ENCODE measurements around the gene PRR7.

PRR7 gene

GRCh38 chr5:177446200-177447065 is at the start of gene PRR7:
Gene PRR7, plus strand, starts transcription at chr5:177446814. Its CDS starts 8,254 bp downstream, at chr5:177455068.
- Histone ChIP-seq H3K27ac (peak within 1 kb of the TSS; percentile 14 to 92 (median 87); a peak in 20 of 22 replicates), H3K9me3 (replicated peaks in 1 of 11) (no peaks in the 10 kb centered on the region), H3K4me3 (peak within 1 kb of the TSS; percentile 63 to 78 (median 72)), H4K20me1 (peaks cover 17 to 85% (median 49%) of the 10 kb centered on the region in 11 experiments; a peak in 20 of 22 replicates), H3K36me3 (peaks cover 17 to 27% (median 25%) of the 10 kb centered on the region in 11 experiments), H3K9ac (peak within 1 kb of the TSS; percentile 78 to 93 (median 87)), H3K4me2 (peak within 1 kb of the TSS; percentile 86 to 100 (median 97)), H3K4me1 (peaks cover 50 to 78% (median 72%) of the 10 kb centered on the region in 10 experiments), H3K27me3 (no peaks in the 10 kb centered on the region)
- no peak for TF ChIP-seq Cebpa-rat (IDR thresholded peaks at IDR 0.05)

- no peak for TF ChIP-seq Cebpa-rat (IDR thresholded peaks at IDR 0.05)
Observed at GRCh38 chr5:177397875-177398390, 48.7 kb upstream of the PRR7 start.

GRCh38 chr5:177399997-177400868 is 46.4 kb upstream of the PRR7 start, which contains the start of gene PFN3:
Gene PFN3, minus strand, starts transcription at chr5:177400661. Its CDS starts 85 bp downstream, at chr5:177400576.
- Histone ChIP-seq H3K36me3 (no peaks in the 10 kb centered on the region), H3K27ac (no peak within 1 kb of the TSS), H4K20me1 (peaks cover 0 to 22% (median 0%) of the 10 kb centered on the region in 11 experiments; a peak in 2 of 22 replicates), H3K4me3 (no peak within 1 kb of the TSS), H3K9me3 (replicated peaks in 1 of 11) (no peaks in the 10 kb centered on the region), H3K27me3 (peaks cover 31 to 41% (median 38%) of the 10 kb centered on the region in 11 experiments), H3K4me1 (peaks cover 31 to 54% (median 49%) of the 10 kb centered on the region in 10 experiments), H3K9ac (peak within 1 kb of the TSS in 2 of 11 experiments; percentile 29 to 36; a peak in 2 of 22 replicates), H3K4me2 (peak within 1 kb of the TSS in 10 of 11 experiments; percentile 3 to 100 (median 68); a peak in 19 of 22 replicates)
- TF ChIP-seq Cebpa-rat (IDR thresholded peaks at IDR 0.05) = no peak

More at GRCh38 chr5:177397875-177398390, 48.7 kb upstream of the PRR7 start:
- H3K27ac ChIP-seq = no peak overlapping the region
- peaks cover 24 to 29% (median 28%) of the 10 kb centered on the region in 11 experiments for H3K27me3 ChIP-seq
- H3K9me3 ChIP-seq (replicated peaks in 1 of 11) = no peaks in the 10 kb centered on the region
- H3K4me2 ChIP-seq = no peak overlapping the region
- no peak overlapping the region for H3K4me3 ChIP-seq
- no peak overlapping the region for H3K9ac ChIP-seq
- H3K36me3 ChIP-seq = no peaks in the 10 kb centered on the region
- peaks cover 0 to 16% (median 0%) of the 10 kb centered on the region in 11 experiments; a peak in 2 of 22 replicates for H4K20me1 ChIP-seq
- peaks cover 30 to 45% (median 41%) of the 10 kb centered on the region in 10 experiments for H3K4me1 ChIP-seq

- no peaks in the 10 kb centered on the region for H3K36me3 ChIP-seq
- H3K27ac ChIP-seq = no peak overlapping the region
- peaks cover 42 to 68% (median 62%) of the 10 kb centered on the region in 10 experiments for H3K4me1 ChIP-seq
- peaks cover 31 to 41% (median 38%) of the 10 kb centered on the region in 11 experiments for H3K27me3 ChIP-seq
- peaks cover 0 to 22% (median 0%) of the 10 kb centered on the region in 11 experiments; a peak in 2 of 22 replicates for H4K20me1 ChIP-seq
- no peaks in the 10 kb centered on the region for H3K9me3 ChIP-seq (replicated peaks in 1 of 11)
- TF ChIP-seq Cebpa-rat (IDR thresholded peaks at IDR 0.05) = no peak
- peak overlapping the region; percentile 97 to 100 (median 99) for H3K4me2 ChIP-seq
- peak overlapping the region; percentile 57 to 75 (median 66) for H3K4me3 ChIP-seq
- H3K9ac ChIP-seq = peak overlapping the region in 10 of 11 experiments; percentile 23 to 82 (median 73); a peak in 12 of 22 replicates
Observed at GRCh38 chr5:177402271-177403043, 44.2 kb upstream of the PRR7 start.

GRCh38 chr5:177403102-177403791 is 43.4 kb upstream of the PRR7 start:
- Histone ChIP-seq H3K36me3 (no peaks in the 10 kb centered on the region), H3K27me3 (peaks cover 31 to 41% (median 38%) of the 10 kb centered on the region in 11 experiments), H3K9me3 (replicated peaks in 1 of 11) (no peaks in the 10 kb centered on the region), H3K4me3 (peak overlapping the region; percentile 57 to 75 (median 66)), H3K4me1 (peaks cover 42 to 68% (median 62%) of the 10 kb centered on the region in 10 experiments), H3K9ac (peak overlapping the region; percentile 23 to 82 (median 72); a peak in 21 of 22 replicates), H4K20me1 (peaks cover 0 to 22% (median 0%) of the 10 kb centered on the region in 11 experiments; a peak in 2 of 22 replicates), H3K27ac (peak overlapping the region in 4 of 11 experiments; percentile 9 to 69 (median 60); a peak in 6 of 22 replicates), H3K4me2 (peak overlapping the region; percentile 97 to 100 (median 99))
- TF ChIP-seq Cebpa-rat (IDR thresholded peaks at IDR 0.05) = no peak

GRCh38 chr5:177403792-177404640 is 42.6 kb upstream of the PRR7 start:
- Histone ChIP-seq H4K20me1 (peaks cover 0 to 22% (median 0%) of the 10 kb centered on the region in 11 experiments; a peak in 2 of 22 replicates), H3K9ac (peak overlapping the region; percentile 47 to 82 (median 72); a peak in 21 of 22 replicates), H3K9me3 (replicated peaks in 1 of 11) (no peaks in the 10 kb centered on the region), H3K4me1 (peaks cover 42 to 68% (median 62%) of the 10 kb centered on the region in 10 experiments), H3K36me3 (no peaks in the 10 kb centered on the region), H3K4me2 (peak overlapping the region; percentile 97 to 100 (median 99)), H3K4me3 (peak overlapping the region; percentile 57 to 75 (median 66)), H3K27me3 (peaks cover 31 to 41% (median 38%) of the 10 kb centered on the region in 11 experiments), H3K27ac (peak overlapping the region in 10 of 11 experiments; percentile 20 to 70 (median 60); a peak in 18 of 22 replicates)
- TF ChIP-seq Cebpa-rat (IDR thresholded peaks at IDR 0.05) = no peak
